Gastroesophageal sphincter (tissue), 4 donors: ENCODE measurements around the gene CYB5R4. TPM values are rescaled to one million over a fixed set of nuclear protein-coding genes. Genes with fewer than 3 reads are reported as not detected.

Experiments used
- ATAC-seq: fragments of 150-250 bp; one replicate; pipeline ENCODE4 v1.9.1; 2016; ENCODE audit warnings: mild to moderate bottlenecking, moderate library complexity
- H3K27ac ChIP-seq, 4 donors: fragments of 200-600 bp; sonication (generic) in 3 of 4; 1 replicate in 3 of 4; 2 replicates in 1 of 4; pipeline ENCODE4 v1.5.1; 2016 to 2019
- H3K27me3 ChIP-seq: fragments of 200-600 bp; sonication (generic); one replicate; pipeline ENCODE4 v1.5.1; 2019
- H3K36me3 ChIP-seq, 2 donors: fragments of 200-600 bp; sonication (generic); one replicate each; pipeline ENCODE4 v1.5.1; 2019; ENCODE audit warnings: control low read depth in 1 of 2
- H3K4me1 ChIP-seq, 3 donors: fragments of 200-600 bp; sonication (generic); 1 replicate in 2 of 3; 2 replicates in 1 of 3; pipeline ENCODE4 v1.5.1; 2016 to 2019; ENCODE audit warnings: control low read depth in 2 of 3
- H3K4me3 ChIP-seq, 2 donors: fragments of 200-600 bp; sonication (generic); one replicate each; pipeline ENCODE4 v1.5.1; 2019; ENCODE audit warnings: mild to moderate bottlenecking in 1 of 2, moderate library complexity in 1 of 2
- H3K9me3 ChIP-seq, 3 donors: fragments of 200-600 bp; sonication (generic); one replicate each; pipeline ENCODE4 v1.5.1; 2017 to 2019; ENCODE audit warnings: control low read depth in 2 of 3
- CTCF ChIP-seq, 4 experiments: fragments of 200-600 bp in 2 of 4; fragments of 450-650 bp in 2 of 4; sonication (generic) in 1 of 4; IDR thresholded peaks; one replicate each; pipeline ENCODE4 v1.5.1; 2017 to 2019; ENCODE audit warnings: antibody characterized with exemption in 4 of 4, mild to moderate bottlenecking in 2 of 4, moderate library complexity in 2 of 4
- EP300 ChIP-seq: sonication (generic); formaldehyde crosslinking; IDR thresholded peaks from one replicate; pipeline ENCODE4 v1.6.1; 2017; ENCODE audit warnings: antibody characterized with exemption, mild to moderate bottlenecking
- POLR2A ChIP-seq, 2 donors: fragments of 450-650 bp; IDR thresholded peaks; one replicate each; pipeline ENCODE4 v1.6.1; 2017; ENCODE audit warnings: antibody characterized with exemption in 2 of 2, mild to moderate bottlenecking in 2 of 2, moderate library complexity in 1 of 2
- POLR2AphosphoS5 ChIP-seq: sonication (generic); formaldehyde crosslinking; IDR thresholded peaks from one replicate; pipeline ENCODE4 v1.6.1; 2017; ENCODE audit warnings: antibody characterized with exemption
- WGBS, 2 donors: methylation state at CpG; one replicate each; pipeline ENCODE4 v1.1.5; 2018; ENCODE audit warnings: low coverage in 1 of 2; 5-methylcytosine and 5-hydroxymethylcytosine counted together
- total RNA-seq, 4 donors: library from RNA; depleted of rRNA; stranded (reverse); fragments of >200 nt; gene quantifications; one replicate each; pipeline ENCODE4 v1.1.0, GENCODE V29; 2016

Gene CYB5R4
- total RNA-seq, 4 donors from 2014 or later, result 16.0 to 32.4 (median 20.8) TPM

GRCh38 chr6:84007871-84008270 is 148.4 kb downstream of the CYB5R4 start:
- Histone ChIP-seq H3K4me1 (no peaks in the 10 kb centered on the region), H3K4me3 (no peak overlapping the region), H3K27me3 (peaks cover 3% of the 10 kb centered on the region), H3K9me3 (no peaks in the 10 kb centered on the region), H3K36me3 (no peaks in the 10 kb centered on the region), H3K27ac (no peak overlapping the region)
- TF ChIP-seq CTCF (IDR thresholded peaks at IDR 0.05) (no peak), POLR2AphosphoS5 (no peak), EP300 (no peak), POLR2A (IDR thresholded peaks at IDR 0.05) (no peak)
- WGBS, 2 donors, result 69 to 85% methylated on average over 5 of the region's 5 CpGs
- no peak for ATAC-seq

GRCh38 chr6:84013354-84013753 is 153.9 kb downstream of the CYB5R4 start:
- H3K27ac ChIP-seq, result no peak overlapping the region
- TF ChIP-seq CTCF (IDR thresholded peaks at IDR 0.05) (no peak), EP300 (no peak), POLR2AphosphoS5 (no peak), POLR2A (IDR thresholded peaks at IDR 0.05) (no peak)
- no peaks in the 10 kb centered on the region for H3K36me3 ChIP-seq
- peaks cover 1% of the 10 kb centered on the region for H3K27me3 ChIP-seq
- no peak overlapping the region for H3K4me3 ChIP-seq
- H3K4me1 ChIP-seq, result no peaks in the 10 kb centered on the region
- H3K9me3 ChIP-seq, result no peaks in the 10 kb centered on the region
- WGBS, 2 donors, result 74 to 88% methylated on average over 2 of the region's 2 CpGs
- ATAC-seq, result no peak

GRCh38 chr6:84013931-84014330 is 154.4 kb downstream of the CYB5R4 start:
- ATAC-seq, result no peak

GRCh38 chr6:84016029-84016428 is 156.5 kb downstream of the CYB5R4 start:
- TF ChIP-seq EP300, result no peak

More at GRCh38 chr6:84013931-84014330, 154.4 kb downstream of the CYB5R4 start:
- 9 to 39% methylated on average over 3 of the region's 3 CpGs for WGBS, 2 donors
- Histone ChIP-seq H3K27me3 (peaks cover 7% of the 10 kb centered on the region), H3K36me3 (no peaks in the 10 kb centered on the region), H3K4me1 (no peaks in the 10 kb centered on the region), H3K4me3 (no peak overlapping the region), H3K27ac (no peak overlapping the region), H3K9me3 (no peaks in the 10 kb centered on the region)
- no peak for TF ChIP-seq POLR2AphosphoS5
- TF ChIP-seq CTCF (IDR thresholded peaks at IDR 0.05), result no peak
- TF ChIP-seq EP300, result no peak
- TF ChIP-seq POLR2A (IDR thresholded peaks at IDR 0.05), result no peak

More at GRCh38 chr6:84016029-84016428, 156.5 kb downstream of the CYB5R4 start:
- Histone ChIP-seq H3K36me3 (no peaks in the 10 kb centered on the region), H3K9me3 (no peaks in the 10 kb centered on the region), H3K4me1 (no peaks in the 10 kb centered on the region), H3K27me3 (peaks cover 12% of the 10 kb centered on the region), H3K4me3 (no peak overlapping the region), H3K27ac (no peak overlapping the region)
- 50% methylated on average over 1 of the region's 1 CpG for WGBS, 2 donors
- ATAC-seq, result no peak

Other genes starting within 250 kb of the CYB5R4 start
- gene SNAP91, start 150.6 kb upstream of the CYB5R4 start, total RNA-seq, result 1 to 10 TPM; 3.0 to 9.4 (median 6.4) TPM
- 1 to 10 TPM in 1 of 4 donors, not detected in 3; 2.3 TPM for gene RIPPLY2, start 6.3 kb upstream of the CYB5R4 start, total RNA-seq
- 1 to 10 TPM in 2 of 4 donors, under 1 TPM in 1, not detected in 1; 0.27 to 1.7 (median 1.2) TPM for gene MRAP2, start 174.1 kb downstream of the CYB5R4 start, total RNA-seq